Right lobe of liver (tissue), 4 donors: Measurements from ENCODE around the gene TMEM175.

Experiments used
- POLR2A ChIP-seq: fragments of 450-650 bp; IDR thresholded peaks from one replicate; pipeline ENCODE4 v1.6.1; 2017; ENCODE audit warnings: antibody characterized with exemption, mild to moderate bottlenecking
- TF ChIP-seq, protein P1 (sequence below), 4 donors: fragments of 200-600 bp in 3 of 4; fragments of 450-650 bp in 1 of 4; IDR thresholded peaks; one replicate each; pipeline versions ENCODE4 v1.5.1 to v1.8.0; 2016 to 2022; ENCODE audit warnings: antibody characterized with exemption in 4 of 4, mild to moderate bottlenecking in 2 of 4
- donor health status: DM: no; HTN: no; CAD: no.
- donor health status: DM: no; HTN: no; CAD: no.
- donor health status: DM: no; HTN: yes; CAD: no.

DNA sequence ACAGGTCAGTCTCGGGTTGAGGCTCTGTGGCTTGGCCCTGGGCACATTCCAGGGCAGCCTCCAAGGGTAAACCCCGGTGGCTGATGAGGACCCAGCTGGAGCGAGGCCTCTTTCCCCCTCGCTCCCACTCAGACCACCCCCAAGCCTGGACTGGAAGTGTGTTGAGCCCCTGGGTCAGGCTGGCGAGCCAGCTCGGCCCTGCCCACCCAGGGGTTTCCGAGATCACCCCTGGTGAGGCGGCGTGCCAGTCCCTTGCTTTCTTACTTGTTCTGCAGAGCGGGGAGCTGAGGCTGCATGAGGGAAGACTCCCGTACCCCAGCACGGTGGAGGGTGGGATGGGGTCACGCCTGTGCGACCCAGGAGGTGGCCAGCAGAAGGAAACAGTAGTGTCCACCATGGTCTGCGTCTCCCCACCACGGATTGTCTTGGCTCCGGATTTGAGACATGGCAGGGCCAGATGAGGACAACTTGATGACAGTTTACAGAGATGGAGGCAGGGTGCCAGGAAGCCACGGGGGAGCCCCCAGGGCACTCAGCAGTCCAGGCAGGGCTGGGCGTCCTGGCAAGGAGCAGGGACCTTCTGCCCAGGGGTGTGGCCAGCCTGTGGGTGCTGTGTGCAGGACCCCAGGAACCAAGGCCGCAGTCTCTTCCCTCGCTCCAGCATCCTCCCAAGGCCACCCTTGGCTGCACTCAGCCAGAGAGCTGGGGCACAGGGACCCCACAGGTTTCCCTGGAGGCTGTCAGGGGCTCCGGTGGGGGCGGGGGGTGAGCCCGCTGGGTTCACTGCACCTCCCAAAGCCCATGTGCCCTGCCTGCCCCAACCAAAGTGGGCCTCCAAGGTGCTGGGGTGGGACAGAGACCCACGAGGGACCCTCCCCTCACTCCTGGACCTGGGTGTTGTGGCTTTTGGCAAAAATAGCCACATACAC, 72.6 kb downstream of the TMEM175 start:
- TF ChIP-seq, protein P1, sequence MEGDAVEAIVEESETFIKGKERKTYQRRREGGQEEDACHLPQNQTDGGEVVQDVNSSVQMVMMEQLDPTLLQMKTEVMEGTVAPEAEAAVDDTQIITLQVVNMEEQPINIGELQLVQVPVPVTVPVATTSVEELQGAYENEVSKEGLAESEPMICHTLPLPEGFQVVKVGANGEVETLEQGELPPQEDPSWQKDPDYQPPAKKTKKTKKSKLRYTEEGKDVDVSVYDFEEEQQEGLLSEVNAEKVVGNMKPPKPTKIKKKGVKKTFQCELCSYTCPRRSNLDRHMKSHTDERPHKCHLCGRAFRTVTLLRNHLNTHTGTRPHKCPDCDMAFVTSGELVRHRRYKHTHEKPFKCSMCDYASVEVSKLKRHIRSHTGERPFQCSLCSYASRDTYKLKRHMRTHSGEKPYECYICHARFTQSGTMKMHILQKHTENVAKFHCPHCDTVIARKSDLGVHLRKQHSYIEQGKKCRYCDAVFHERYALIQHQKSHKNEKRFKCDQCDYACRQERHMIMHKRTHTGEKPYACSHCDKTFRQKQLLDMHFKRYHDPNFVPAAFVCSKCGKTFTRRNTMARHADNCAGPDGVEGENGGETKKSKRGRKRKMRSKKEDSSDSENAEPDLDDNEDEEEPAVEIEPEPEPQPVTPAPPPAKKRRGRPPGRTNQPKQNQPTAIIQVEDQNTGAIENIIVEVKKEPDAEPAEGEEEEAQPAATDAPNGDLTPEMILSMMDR (IDR thresholded peaks at IDR 0.05), result no peak
- no peak for TF ChIP-seq POLR2A
